ENCODE data around the gene NOTUM. TPM values are rescaled to one million over a fixed set of nuclear protein-coding genes. Genes with fewer than 3 reads are reported as not detected.
A peak's percentile ranks its signal among the peaks of the same experiment; 100 is the strongest.

NOTUM gene
- total and polyA plus RNA-seq, 9 of the 15 experiments (the other 6 are each of a cell fraction or from before 2014, with no cell fraction given) = 0.03 to 14.0 (median 4.1) TPM

- TF ChIP-seq CTCFL (IDR thresholded peaks at IDR 0.05; ENCODE audit: borderline replicate concordance, insufficient read depth, low read depth, low read length, poor library complexity, severe bottlenecking) = peak; percentile 61
- TF ChIP-seq ATF3 (IDR thresholded peaks at IDR 0.05) = no peak
- TF ChIP-seq ATF3 (CRISPR knock-in tag; conservative IDR thresholded peaks at IDR 0.05) = no peak
- TF ChIP-seq GTF3C2 (IDR thresholded peaks at IDR 0.05; ENCODE audit: borderline replicate concordance, extremely low read depth, insufficient read length) = no peak
- 0 out of 2 replicates have a peak, but pooled peaks have one; percentile 14 for TF ChIP-seq RBFOX2 (IDR thresholded peaks at IDR 0.05; ENCODE audit: low read depth, low read length)
- peak; percentile 70; the same call in 1 of the 2 replicates for TF ChIP-seq HNRNPL (IDR thresholded peaks at IDR 0.05; ENCODE audit: low read depth, low read length)
- TF ChIP-seq TFAP4 (CRISPR knock-in tag; IDR thresholded peaks at IDR 0.05; ENCODE audit: borderline replicate concordance) = 0 out of 2 replicates have a peak, but pooled peaks have one; percentile 20
- TF ChIP-seq TOE1 (IDR thresholded peaks at IDR 0.05; ENCODE audit: borderline replicate concordance) = no peak
- TF ChIP-seq TOE1 (CRISPR knock-in tag; IDR thresholded peaks at IDR 0.05; ENCODE audit: borderline replicate concordance, low read depth) = no peak
Observed at GRCh38 chr17:81941484-81942166, 19.4 kb downstream of the NOTUM start (continued).
